Measurements from ENCODE around the gene CUL4A. TPM values are rescaled to one million over a fixed set of nuclear protein-coding genes. Genes with fewer than 3 reads are reported as not detected.

Gene CUL4A
- total RNA-seq, 6 experiments from 2014 or later: 90.5 to 104 (median 97.0) TPM

DNA sequence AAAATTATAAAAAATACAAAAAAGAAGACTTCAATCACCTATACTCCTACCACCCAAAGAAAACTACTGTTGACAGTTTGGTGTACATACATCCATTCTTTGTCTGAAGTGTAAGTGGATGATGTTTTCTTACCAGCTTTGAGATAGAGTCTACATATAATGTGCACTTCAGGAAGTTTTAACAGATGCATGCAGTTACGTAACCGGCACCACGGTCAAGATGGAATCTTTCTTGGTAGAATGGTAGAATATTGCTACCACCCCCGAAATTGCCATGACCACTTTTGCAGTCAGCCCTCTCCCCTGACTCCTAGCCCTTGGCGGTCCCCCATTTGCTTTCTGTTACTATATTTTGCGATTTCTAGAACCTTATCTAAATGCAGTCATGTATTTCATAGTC, 1.4 kb downstream of the CUL4A start:
- Mint-ChIP-seq H3K4me3 (peak overlapping the region; percentile 89), H3K27ac (peak overlapping the region; percentile 81), H3K27me3 (ENCODE audit: insufficient read depth) (no peaks in the 10 kb centered on the region), H3K4me1 (ENCODE audit: low read depth) (peaks cover 41% of the 10 kb centered on the region), H3K9me3 (no peaks in the 10 kb centered on the region), H3K36me3 (ENCODE audit: low read depth) (peaks cover 44% of the 10 kb centered on the region)
- TF ChIP-seq, protein P1, sequence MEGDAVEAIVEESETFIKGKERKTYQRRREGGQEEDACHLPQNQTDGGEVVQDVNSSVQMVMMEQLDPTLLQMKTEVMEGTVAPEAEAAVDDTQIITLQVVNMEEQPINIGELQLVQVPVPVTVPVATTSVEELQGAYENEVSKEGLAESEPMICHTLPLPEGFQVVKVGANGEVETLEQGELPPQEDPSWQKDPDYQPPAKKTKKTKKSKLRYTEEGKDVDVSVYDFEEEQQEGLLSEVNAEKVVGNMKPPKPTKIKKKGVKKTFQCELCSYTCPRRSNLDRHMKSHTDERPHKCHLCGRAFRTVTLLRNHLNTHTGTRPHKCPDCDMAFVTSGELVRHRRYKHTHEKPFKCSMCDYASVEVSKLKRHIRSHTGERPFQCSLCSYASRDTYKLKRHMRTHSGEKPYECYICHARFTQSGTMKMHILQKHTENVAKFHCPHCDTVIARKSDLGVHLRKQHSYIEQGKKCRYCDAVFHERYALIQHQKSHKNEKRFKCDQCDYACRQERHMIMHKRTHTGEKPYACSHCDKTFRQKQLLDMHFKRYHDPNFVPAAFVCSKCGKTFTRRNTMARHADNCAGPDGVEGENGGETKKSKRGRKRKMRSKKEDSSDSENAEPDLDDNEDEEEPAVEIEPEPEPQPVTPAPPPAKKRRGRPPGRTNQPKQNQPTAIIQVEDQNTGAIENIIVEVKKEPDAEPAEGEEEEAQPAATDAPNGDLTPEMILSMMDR (IDR thresholded peaks at IDR 0.05): no peak
- DNase-seq: no peak

DNA sequence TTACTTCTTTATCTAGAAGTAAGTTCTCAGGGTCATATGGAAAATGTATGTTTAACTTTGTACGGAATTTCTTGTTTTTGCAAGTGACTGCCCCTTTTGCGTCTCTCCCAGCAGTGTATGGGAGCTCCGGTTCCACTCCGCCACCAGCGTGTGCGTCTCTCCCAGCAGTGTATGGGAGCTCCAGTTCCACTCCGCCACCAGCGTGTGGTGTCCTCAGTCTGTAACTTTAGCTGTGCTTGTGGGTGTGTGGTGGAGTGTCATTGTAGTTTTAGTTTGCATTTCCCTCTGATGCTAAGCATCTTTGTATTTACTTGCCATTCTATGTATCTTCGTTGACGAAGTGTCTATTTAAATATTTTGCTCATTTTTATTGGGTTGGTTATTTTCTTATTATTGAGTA, 2.4 kb downstream of the CUL4A start:
- DNase-seq: no peak
- no peaks in the 10 kb centered on the region for H3K27me3 Mint-ChIP-seq (ENCODE audit: insufficient read depth)
- H3K27ac Mint-ChIP-seq: peak overlapping the region; percentile 34
- peak overlapping the region; percentile 71 for H3K4me3 Mint-ChIP-seq
- TF ChIP-seq, protein P1 (IDR thresholded peaks at IDR 0.05): peak; percentile 36
- no peaks in the 10 kb centered on the region for H3K9me3 Mint-ChIP-seq
- peaks cover 31% of the 10 kb centered on the region for H3K4me1 Mint-ChIP-seq (ENCODE audit: low read depth)
- peaks cover 34% of the 10 kb centered on the region for H3K36me3 Mint-ChIP-seq (ENCODE audit: low read depth)

DNA sequence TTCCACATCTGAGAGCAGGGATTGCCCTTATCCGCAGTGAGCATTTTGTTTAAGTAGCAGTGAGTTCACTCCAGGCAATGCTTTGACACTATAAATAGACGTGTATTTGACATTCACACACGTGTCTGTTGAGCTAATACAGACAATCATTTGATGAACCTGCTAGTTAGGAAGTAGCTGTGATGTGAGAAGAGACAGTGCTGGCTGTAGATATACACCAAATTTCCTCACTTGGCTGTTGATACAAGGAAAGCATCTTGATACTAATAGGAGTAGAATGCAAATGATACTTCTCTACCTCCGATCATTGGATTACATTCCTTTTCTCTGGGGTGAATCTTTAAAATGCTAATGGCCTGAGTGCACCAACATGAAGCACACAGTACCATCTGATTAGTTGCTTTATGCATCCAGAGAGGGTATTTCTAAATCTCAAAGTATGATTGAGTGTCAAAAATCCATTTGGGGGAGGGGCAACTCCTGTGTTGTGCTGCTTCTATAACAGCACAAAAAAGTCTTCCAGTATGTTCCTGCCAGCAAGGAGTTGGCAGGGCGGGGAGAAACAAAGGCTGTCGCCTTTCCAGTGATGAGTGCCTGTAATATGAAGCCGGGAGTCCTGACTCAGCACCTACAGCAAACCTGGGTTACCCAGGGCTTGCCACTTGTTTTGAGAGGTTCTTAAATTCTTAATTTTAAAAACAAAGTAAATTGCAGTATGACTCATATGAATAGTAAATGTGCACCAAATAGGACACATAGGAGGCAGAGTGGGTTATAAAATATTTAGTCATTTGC, 7.0 kb downstream of the CUL4A start:
- Mint-ChIP-seq H3K4me1 (ENCODE audit: low read depth) (peaks cover 28% of the 10 kb centered on the region), H3K4me3 (no peak overlapping the region), H3K9me3 (no peaks in the 10 kb centered on the region), H3K27me3 (ENCODE audit: insufficient read depth) (no peaks in the 10 kb centered on the region), H3K36me3 (ENCODE audit: low read depth) (peaks cover 30% of the 10 kb centered on the region), H3K27ac (no peak overlapping the region)
- DNase-seq: peak; percentile 84
- TF ChIP-seq, protein P1 (IDR thresholded peaks at IDR 0.05): no peak

DNA sequence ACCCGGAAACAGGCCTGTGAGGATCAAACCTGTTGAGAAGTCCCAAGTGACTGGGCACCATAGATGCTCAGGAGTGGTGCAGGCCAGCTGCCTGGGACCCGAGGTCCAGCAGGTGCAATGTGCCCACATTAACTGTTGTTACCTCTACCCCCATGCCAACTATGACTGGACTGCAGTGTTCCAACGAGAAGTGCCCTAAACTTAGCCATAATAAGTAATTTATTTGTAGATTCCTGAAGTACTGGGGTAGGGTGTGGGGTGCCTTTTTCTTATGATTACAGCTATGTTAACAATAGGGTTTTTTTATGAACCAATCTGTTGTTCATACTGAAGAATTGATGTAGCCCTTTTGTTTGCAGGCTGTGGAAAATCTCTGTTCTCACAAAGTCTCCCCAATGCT, 9.2 kb downstream of the CUL4A start:
- Mint-ChIP-seq H3K27ac (no peak overlapping the region; the same call in 1 of the 2 replicates), H3K36me3 (ENCODE audit: low read depth) (peaks cover 35% of the 10 kb centered on the region), H3K9me3 (no peaks in the 10 kb centered on the region)

DNA sequence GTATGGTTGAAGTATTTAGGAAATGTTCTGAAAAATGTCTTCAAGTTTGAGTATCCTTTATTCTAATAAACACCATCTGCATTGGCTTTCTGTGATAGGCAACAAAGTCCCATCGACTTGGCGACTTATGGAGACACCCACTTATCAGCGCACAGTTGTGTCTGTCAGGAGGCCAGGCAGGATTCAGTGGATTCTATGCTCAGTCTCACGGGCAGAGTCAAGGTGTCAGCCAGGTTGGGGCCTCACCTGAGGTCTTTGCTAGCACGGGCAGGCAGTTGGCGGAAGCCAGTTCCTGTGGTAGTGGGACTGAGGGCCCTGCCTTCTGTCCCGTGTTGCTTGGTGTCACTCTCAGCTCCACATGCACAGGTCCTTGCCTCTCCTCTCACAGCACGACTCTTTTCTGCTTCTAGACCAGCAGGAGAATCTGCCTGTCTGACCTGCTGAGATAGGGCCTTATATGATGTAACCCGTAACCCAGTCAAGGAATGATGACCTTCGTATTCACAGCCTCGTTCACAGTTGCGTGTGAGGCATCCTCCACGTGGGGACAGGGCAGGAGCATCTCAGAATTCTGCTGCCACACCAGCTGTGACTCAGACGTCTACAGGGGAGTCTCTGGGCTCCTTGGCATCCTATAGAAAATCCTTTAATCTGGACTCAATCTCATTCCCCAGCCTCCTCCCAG, 10.0 kb downstream of the CUL4A start:
- H3K9me3 Mint-ChIP-seq: no peaks in the 10 kb centered on the region
- peak overlapping the region; percentile 43; the same call in 1 of the 2 replicates for H3K4me3 Mint-ChIP-seq
- H3K4me1 Mint-ChIP-seq (ENCODE audit: low read depth): peaks cover 27% of the 10 kb centered on the region
- H3K36me3 Mint-ChIP-seq (ENCODE audit: low read depth): peaks cover 33% of the 10 kb centered on the region
- peaks cover 2% of the 10 kb centered on the region; the same call in 1 of the 2 replicates for H3K27me3 Mint-ChIP-seq (ENCODE audit: insufficient read depth)
- peak; percentile 60 for DNase-seq
- H3K27ac Mint-ChIP-seq: peak overlapping the region; percentile 75
- TF ChIP-seq, protein P1 (IDR thresholded peaks at IDR 0.05): no peak

More for the DNA sequence above, 9.2 kb downstream of the CUL4A start:
- DNase-seq: no peak
- H3K4me1 Mint-ChIP-seq (ENCODE audit: low read depth): peaks cover 27% of the 10 kb centered on the region
- TF ChIP-seq, protein P1 (IDR thresholded peaks at IDR 0.05): no peak
- no peak overlapping the region for H3K4me3 Mint-ChIP-seq
- no peaks in the 10 kb centered on the region for H3K27me3 Mint-ChIP-seq (ENCODE audit: insufficient read depth)

Data from HFFc6 (cell line).